AG09309 (cell line): ENCODE measurements around the gene TPRN.

Source experiments
- DNase-seq: peaks from one replicate; pipeline ENCODE4 v3.0.0-alpha.2; 2010; ENCODE audit warnings: low read depth
- H3K4me3 ChIP-seq: 2 replicates; pipeline ENCODE4 v1.5.1; 2011; ENCODE audit warnings: mild to moderate bottlenecking, low read depth, low read length, moderate library complexity; ENCODE audit not compliant: control insufficient read depth
- TF ChIP-seq, protein P1 (sequence below): IDR thresholded peaks from 2 replicates; pipeline ENCODE4 v1.5.1; 2011; ENCODE audit warnings: mild to moderate bottlenecking, low read depth, low read length, inconsistent platforms; ENCODE audit not compliant: insufficient read depth, control insufficient read depth; ENCODE audit errors: missing control alignments

The TPRN gene

DNA sequence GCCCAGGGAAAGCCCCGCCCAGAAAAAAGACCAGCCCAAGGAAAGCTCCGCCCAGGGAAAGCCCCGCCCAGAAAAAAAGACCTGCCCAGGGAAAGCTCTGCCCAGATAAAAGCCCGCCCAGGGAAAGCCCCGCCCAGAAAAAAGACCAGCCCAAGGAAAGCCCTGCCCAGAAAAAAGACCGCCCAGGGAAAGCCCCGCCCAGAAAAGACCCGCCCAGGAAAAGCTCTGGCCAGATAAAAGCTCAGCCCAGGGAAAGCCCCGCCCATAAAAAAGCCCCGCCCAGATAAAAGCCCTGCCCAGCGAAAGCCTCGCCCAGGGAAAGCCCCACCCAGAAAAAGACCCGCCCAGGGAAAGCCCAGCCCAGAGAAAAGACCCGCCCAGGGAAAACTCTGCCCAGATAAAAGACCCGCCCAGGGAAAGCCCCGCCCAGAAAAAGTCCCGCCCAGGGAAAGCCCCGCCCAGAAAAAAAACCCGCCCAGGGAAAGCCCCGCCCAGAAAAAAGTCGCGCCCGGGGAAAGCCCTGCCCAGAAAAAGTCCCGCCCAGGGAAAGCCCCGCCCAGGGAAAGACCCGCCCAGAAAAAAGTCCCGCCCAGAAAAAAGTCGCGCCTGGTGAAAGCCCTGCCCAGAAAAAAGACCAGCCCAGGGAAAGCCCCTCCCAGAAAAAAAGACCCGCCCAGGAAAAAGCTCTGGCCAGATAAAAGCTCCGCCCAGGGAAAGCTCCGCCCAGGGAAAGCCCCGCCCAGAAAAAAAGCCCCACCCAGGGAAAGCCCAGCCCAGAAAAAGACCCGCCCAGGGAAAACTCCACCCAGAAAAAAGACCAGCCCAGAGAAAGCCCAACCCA, 49.7 kb downstream of the TPRN start:
- H3K4me3 ChIP-seq, result no peak overlapping the region
- TF ChIP-seq, protein P1, sequence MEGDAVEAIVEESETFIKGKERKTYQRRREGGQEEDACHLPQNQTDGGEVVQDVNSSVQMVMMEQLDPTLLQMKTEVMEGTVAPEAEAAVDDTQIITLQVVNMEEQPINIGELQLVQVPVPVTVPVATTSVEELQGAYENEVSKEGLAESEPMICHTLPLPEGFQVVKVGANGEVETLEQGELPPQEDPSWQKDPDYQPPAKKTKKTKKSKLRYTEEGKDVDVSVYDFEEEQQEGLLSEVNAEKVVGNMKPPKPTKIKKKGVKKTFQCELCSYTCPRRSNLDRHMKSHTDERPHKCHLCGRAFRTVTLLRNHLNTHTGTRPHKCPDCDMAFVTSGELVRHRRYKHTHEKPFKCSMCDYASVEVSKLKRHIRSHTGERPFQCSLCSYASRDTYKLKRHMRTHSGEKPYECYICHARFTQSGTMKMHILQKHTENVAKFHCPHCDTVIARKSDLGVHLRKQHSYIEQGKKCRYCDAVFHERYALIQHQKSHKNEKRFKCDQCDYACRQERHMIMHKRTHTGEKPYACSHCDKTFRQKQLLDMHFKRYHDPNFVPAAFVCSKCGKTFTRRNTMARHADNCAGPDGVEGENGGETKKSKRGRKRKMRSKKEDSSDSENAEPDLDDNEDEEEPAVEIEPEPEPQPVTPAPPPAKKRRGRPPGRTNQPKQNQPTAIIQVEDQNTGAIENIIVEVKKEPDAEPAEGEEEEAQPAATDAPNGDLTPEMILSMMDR, result no peak
- DNase-seq, result no peak

DNA sequence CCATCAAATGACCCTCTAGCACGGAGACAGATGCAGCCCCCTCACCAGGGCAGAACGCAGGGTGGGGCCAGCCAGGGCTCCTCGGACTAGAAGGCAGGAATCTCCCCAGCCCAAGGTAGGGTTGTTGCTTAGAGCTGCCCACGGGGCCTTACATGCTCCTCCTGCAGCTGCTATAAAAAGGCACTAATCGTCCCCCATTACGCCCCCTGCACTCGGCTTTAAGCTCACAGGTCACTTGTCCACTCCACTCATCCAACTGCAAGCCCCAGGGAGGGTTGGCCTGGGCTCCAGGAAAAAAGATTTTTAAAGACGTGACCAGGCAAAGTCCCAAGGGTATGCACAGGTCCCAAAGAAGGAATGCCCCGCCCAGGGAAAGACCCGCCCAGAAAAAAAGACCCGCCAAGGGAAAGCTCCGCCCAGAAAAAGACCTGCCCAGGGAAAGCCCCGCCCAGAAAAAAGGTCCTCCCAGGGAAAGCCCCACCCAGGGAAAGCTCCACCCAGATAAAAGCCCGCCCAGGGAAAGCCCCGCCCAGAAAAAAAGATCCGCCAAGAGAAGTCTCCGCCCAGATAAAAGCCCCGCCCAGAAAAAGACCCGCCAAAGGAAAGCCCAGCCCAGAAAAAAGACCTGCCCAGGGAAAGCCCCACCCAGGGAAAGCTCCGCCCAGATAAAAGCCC, 50.5 kb downstream of the TPRN start:
- TF ChIP-seq, protein P1, result no peak
- H3K4me3 ChIP-seq, result no peak overlapping the region
- DNase-seq, result no peak

DNA sequence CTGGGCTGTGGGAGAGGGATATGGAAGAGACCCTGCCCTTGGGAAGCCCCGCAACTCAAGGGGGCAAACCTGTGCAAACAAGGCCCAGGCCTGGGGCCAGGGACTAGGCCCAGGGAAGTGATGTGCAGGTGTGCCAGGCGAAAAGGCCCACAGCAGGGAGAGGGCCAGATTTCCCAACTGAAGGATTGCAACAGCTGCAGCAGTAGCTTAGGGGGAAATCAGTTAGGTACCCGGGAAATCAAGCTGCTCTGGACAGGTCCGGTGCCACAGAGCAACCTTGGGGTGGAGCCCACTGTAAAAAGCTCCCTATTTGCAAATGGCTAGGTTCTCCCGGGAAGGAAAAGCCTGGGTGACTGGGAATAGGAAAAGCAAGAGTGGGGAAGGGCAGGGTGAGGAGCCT, 51.2 kb downstream of the TPRN start:
- TF ChIP-seq, protein P1, result no peak
- H3K4me3 ChIP-seq, result no peak overlapping the region
- DNase-seq, result no peak

DNA sequence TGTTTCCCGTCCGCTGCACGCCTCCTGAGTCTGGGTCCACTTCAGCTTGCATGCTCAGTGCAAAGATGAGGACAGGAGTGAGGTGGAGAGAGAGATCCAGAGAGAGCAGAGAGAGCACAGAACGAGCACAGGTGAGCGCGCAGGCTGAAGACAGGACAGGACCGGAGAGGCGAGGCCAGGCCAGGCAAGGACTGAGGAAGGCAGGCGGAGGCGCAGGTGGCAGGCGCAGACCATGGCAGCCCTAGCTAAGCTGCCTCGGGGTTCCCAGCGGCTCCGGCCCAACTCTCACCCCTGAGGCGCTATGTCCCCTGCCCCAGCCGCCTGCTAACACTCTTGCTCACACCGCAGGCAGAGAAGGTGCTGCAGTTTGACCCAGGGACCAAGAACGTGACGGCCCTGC, 51.9 kb downstream of the TPRN start:
- TF ChIP-seq, protein P1, result no peak

DNA sequence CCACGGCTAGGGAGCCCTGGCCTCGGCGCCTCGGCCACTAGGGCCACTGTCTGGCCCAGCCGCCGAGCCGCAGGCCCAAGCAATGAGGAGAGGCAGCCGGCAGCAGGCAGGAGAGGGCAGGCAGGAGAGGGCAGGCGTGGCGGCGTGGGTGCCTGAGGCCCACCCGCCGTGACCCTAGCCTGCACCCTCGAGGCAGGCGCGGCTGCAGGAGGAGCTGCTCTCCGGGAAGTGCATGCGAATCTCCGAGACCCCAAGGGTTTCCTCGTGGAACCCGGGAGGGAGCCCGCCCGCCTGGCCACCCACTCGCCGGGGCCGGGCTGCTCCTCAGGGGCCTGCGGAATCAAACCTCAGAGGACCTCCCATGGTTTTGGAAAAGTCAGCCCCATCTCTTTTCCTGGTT, 52.3 kb downstream of the TPRN start:
- no peak overlapping the region for H3K4me3 ChIP-seq
- no peak for DNase-seq
- TF ChIP-seq, protein P1, result no peak

More for the DNA sequence above, 51.9 kb downstream of the TPRN start:
- no peak overlapping the region for H3K4me3 ChIP-seq
- DNase-seq, result no peak

DNA sequence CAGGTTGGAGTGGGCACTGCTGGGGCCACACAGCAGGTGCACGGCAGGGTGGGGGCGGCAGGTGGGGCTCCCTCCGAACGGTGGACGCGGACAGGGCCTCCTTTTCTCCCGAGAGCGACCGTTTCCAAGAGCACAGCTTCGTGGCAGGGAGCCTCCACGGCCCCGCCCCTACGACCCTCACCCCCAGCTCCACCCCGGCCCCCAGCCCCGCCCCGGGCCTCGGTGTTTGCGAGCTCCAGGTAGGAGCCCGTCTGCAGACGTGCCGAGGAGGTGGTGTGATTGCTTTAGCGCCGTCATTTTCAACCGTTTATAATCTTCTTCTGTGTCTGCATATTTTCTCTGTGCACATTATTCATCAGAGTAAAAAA, 52.8 kb downstream of the TPRN start:
- TF ChIP-seq, protein P1, result no peak
- DNase-seq, result no peak
- H3K4me3 ChIP-seq, result no peak overlapping the region
